Brain microvascular endothelial cell (primary cell): ENCODE measurements around the gene RPL10A.

ENCODE experiments used
- DNase-seq: peaks from one replicate; pipeline ENCODE4 v3.0.0-alpha.2; 2020
- H3K27ac ChIP-seq: fragments of 250-450 bp; sonication (Bioruptor Pico); 2 replicates; pipeline ENCODE4 v1.5.1; 2020; ENCODE audit warnings: mild to moderate bottlenecking, moderate library complexity
- H3K27me3 ChIP-seq: fragments of 250-450 bp; sonication (Bioruptor Pico); replicated peaks from 2 replicates; pipeline ENCODE4 v1.5.1; 2020; ENCODE audit warnings: mild to moderate bottlenecking
- H3K36me3 ChIP-seq: fragments of 250-450 bp; sonication (Bioruptor Pico); replicated peaks from 2 replicates; pipeline ENCODE4 v1.5.1; 2020; ENCODE audit warnings: mild to moderate bottlenecking
- H3K4me3 ChIP-seq: 2 replicates; pipeline ENCODE4 v1.5.1; 2011; ENCODE audit warnings: low read depth, mild to moderate bottlenecking, control low read depth, low read length, moderate library complexity
- CTCF ChIP-seq: IDR thresholded peaks from 2 replicates; pipeline ENCODE4 v1.5.1; 2011; ENCODE audit warnings: low read depth, mild to moderate bottlenecking, moderate library complexity, low read length, control low read depth, inconsistent platforms; ENCODE audit errors: missing control alignments
- in situ Hi-C: cut with HindIII; loops from 2 replicates; pipeline ENCODE4 v1.10.0; 2017; ENCODE audit warnings: low sequenced_read_pairs, low pct_ligation_motif_present

The RPL10A gene

DNA sequence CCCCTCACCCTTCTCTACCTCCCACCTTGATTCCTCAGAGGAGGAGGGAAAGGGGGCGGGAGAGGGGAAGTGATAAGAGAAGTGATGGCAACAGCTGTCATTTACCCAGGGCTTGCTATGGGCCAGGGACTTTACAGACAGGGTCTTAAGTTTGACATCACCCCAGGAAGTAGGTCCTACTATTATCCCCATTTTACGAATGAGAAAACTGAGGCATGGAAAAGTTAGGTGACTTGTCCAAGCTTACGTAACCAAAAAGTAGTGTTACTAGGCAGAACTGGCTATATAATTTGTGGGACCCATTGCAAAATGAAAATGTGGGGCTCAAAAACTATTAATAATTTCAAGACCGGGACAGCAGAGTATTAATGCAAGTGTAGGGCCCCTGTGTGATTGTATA is 26.6 kb upstream of the RPL10A start:
- in situ Hi-C loops: no loop called here
- no peaks in the 10 kb centered on the region for H3K36me3 ChIP-seq
- no peak overlapping the region for H3K27ac ChIP-seq
- DNase-seq: no peak
- no peak for TF ChIP-seq CTCF
- H3K4me3 ChIP-seq: no peak overlapping the region
- no peaks in the 10 kb centered on the region for H3K27me3 ChIP-seq

DNA sequence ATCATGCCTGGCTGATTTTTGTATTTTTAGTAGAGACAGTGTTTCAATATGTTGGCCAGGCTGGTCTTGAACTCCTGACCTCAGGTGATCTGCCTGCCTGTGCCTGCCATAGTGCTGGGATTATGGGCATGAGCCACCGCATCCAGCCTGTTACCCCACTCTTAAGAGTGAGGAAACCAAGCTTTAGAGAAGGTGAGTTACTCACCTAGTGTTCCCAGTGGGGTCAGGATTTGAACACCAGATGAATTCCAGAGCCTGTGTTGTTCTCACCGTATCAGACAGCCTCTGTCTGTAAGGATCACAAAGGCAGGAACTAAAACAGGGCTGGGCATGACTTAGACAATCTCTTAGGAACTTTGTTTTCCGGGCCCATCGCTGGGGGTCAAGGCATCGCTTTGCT is 25.5 kb upstream of the RPL10A start:
- no peak for DNase-seq
- H3K4me3 ChIP-seq: no peak overlapping the region
- H3K36me3 ChIP-seq: no peaks in the 10 kb centered on the region
- TF ChIP-seq CTCF: no peak
- no peak overlapping the region for H3K27ac ChIP-seq
- in situ Hi-C loops: no loop called here
- no peaks in the 10 kb centered on the region for H3K27me3 ChIP-seq

DNA sequence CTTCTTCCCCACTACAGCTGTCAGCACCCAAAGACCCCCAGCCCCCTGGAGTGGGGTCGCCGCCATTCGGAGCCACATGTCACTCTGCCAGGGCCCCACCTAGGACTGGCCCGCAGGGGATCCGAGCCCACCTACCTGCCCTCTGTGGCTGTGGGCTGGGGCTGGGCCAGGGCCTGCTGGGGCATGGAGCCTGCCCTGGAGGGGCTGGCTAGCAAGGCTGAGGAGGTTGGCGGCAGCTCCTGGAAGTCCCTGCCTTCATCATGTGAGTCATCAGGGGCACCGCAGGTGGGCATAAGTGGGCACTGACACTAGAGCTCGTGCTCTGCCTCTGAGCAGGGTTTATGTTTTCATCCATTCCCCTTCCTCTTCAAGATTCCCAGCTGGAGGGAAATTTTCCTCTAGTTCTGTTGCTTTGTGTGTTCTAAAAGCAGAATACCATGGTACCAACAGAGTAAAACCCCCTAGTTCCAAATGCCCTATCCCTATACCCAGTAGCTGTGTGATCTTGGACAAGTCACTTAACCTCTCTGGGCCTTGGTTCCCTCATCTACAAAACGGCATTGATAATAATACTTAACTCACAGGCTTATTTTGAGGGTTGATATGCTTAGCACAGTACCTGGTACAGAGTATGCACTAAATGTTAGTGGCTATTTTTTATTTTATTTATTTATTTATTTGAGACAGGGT is 24.7 kb upstream of the RPL10A start:
- DNase-seq: no peak
- no peak overlapping the region for H3K4me3 ChIP-seq
- in situ Hi-C loops: no loop called here
- no peak overlapping the region for H3K27ac ChIP-seq
- H3K27me3 ChIP-seq: no peaks in the 10 kb centered on the region
- TF ChIP-seq CTCF: no peak
- no peaks in the 10 kb centered on the region for H3K36me3 ChIP-seq

- DNase-seq: no peak
- H3K27me3 ChIP-seq: no peaks in the 10 kb centered on the region
- in situ Hi-C loops: no loop called here
- no peak overlapping the region for H3K4me3 ChIP-seq
- no peak for TF ChIP-seq CTCF
- H3K27ac ChIP-seq: no peak overlapping the region
- no peaks in the 10 kb centered on the region for H3K36me3 ChIP-seq
Observed at GRCh38 chr6:35445691-35446090, 22.5 kb upstream of the RPL10A start.

- DNase-seq: no peak
- Histone ChIP-seq H3K27ac (no peak overlapping the region), H3K36me3 (no peaks in the 10 kb centered on the region), H3K4me3 (no peak overlapping the region), H3K27me3 (no peaks in the 10 kb centered on the region)
- in situ Hi-C loops: no loop called here
- no peak for TF ChIP-seq CTCF
Observed at GRCh38 chr6:35448191-35448590, 20.0 kb upstream of the RPL10A start.

DNA sequence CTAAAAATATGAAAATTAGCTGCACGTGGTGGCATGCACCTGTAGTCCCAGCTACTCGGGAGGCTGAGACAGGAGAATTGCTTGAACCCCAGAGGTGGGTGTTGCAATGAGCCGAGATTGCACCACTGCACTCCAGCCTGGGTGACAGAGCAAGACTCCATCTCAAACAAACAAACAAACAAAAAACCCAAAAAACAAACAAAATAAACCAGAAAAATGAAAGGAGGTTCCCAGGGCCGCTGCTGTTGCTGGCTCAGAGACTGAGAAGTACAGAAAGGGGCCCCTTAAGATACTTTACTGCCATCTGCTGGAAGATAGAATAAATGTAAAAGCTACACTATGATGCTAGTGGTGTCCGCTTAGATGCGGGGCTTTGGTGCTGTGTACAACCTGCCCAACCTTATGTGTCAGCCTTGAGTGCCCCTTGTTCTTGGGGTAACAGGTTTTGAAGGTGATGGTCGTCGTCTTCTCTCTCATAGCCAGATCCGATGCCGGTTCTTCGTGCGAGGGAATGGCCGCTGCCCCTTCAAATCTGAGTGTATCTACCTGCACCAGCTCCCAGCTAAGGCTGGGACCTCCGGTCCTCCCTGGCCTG is 18.8 kb upstream of the RPL10A start:
- TF ChIP-seq CTCF: peak; percentile 67
- DNase-seq: no peak
- Histone ChIP-seq H3K4me3 (no peak overlapping the region), H3K36me3 (no peaks in the 10 kb centered on the region), H3K27me3 (no peaks in the 10 kb centered on the region), H3K27ac (no peak overlapping the region)
- in situ Hi-C loops: no loop called here
